T-helper 17 cell (primary cell): ENCODE measurements around the gene KRTAP5-4. TPM values are rescaled to one million over a fixed set of nuclear protein-coding genes. Genes with fewer than 3 reads are reported as not detected.
"Not testable (repeated sequence)": the region's sequence is repeated elsewhere in the genome, so short reads cannot be mapped to it uniquely, and the experiment has no call there.

Experiments
- ATAC-seq: fragments of 150-1000 bp; cut with Tn5 transposase; 2 replicates; pipeline ENCODE4 v1.10.0; 2021; ENCODE audit warnings: mild to moderate bottlenecking, moderate library complexity
- DNase-seq, 3 donors: peaks; one replicate each; pipeline versions ENCODE4 v3.0.0 to v3.0.0-alpha.2; 2020 to 2021
- H3K9me3 ChIP-seq: one replicate; pipeline ENCODE4 v1.7.0; 2013; ENCODE audit warnings: low read length, mild to moderate bottlenecking; ENCODE audit not compliant: control insufficient read depth, poor library complexity, severe bottlenecking
- H3K27ac Mint-ChIP-seq: one replicate; pipeline ENCODE4 v1.8.0; 2022; ENCODE audit warnings: mild to moderate bottlenecking, moderate library complexity, mixed read lengths
- H3K27me3 Mint-ChIP-seq: one replicate; pipeline ENCODE4 v1.8.0; 2022; ENCODE audit warnings: mixed read lengths
- H3K36me3 Mint-ChIP-seq: one replicate; pipeline ENCODE4 v1.8.0; 2022; ENCODE audit warnings: low read depth, mixed read lengths
- H3K4me1 Mint-ChIP-seq: one replicate; pipeline ENCODE4 v1.8.0; 2022; ENCODE audit warnings: mild to moderate bottlenecking, mixed read lengths
- H3K4me3 Mint-ChIP-seq: one replicate; pipeline ENCODE4 v1.8.0; 2022; ENCODE audit warnings: mild to moderate bottlenecking, moderate library complexity, mixed read lengths
- total RNA-seq, 4 donors: library from RNA in 2 of 4; stranded (reverse) in 2 of 4; gene quantifications; one replicate each; pipeline ENCODE4 v1.2.3 and lab custom pipeline; 2022 to 2026

KRTAP5-4 gene
- total RNA-seq, 2 donors from 2014 or later, result not detected

DNA sequence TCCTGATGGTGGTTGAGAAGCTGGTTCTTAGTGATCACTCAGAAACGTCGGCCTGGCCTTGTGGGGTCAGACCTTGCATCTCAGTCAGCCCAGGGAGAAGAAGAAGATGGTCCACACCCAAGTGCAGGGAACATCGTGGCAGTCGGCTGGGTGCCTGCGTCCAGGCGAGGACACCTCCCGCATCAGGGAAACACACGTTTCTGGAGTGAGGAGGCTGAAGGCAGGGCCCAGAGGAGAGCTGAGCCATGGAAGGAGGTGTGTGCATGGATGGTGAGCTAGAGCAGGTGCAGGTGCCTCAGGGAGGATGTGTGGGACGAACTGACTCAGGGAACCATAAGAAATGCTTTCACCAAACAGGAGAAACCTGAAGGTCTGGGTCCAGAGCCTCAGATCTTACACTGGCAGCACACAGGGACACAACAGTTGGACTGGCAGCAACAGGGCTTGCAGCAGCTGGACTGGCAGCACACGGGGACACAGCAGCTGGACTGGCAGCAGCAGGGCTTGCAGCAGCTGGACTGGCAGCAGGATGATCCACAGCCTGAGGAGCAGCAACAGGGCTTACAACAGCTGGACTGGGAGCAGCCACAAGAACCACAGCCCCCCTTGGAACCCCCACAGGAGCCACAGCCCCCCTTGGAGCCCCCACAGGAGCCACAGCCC is 24.5 kb downstream of the KRTAP5-4 start:
- no peak for DNase-seq
- H3K9me3 ChIP-seq, result no peaks in the 10 kb centered on the region
- peaks cover 2% of the 10 kb centered on the region for H3K36me3 Mint-ChIP-seq
- H3K27me3 Mint-ChIP-seq, result peaks cover 56% of the 10 kb centered on the region
- ATAC-seq, result no peak
- no peak overlapping the region for H3K4me3 Mint-ChIP-seq
- H3K4me1 Mint-ChIP-seq, result peaks cover 23% of the 10 kb centered on the region
- no peak overlapping the region for H3K27ac Mint-ChIP-seq

DNA sequence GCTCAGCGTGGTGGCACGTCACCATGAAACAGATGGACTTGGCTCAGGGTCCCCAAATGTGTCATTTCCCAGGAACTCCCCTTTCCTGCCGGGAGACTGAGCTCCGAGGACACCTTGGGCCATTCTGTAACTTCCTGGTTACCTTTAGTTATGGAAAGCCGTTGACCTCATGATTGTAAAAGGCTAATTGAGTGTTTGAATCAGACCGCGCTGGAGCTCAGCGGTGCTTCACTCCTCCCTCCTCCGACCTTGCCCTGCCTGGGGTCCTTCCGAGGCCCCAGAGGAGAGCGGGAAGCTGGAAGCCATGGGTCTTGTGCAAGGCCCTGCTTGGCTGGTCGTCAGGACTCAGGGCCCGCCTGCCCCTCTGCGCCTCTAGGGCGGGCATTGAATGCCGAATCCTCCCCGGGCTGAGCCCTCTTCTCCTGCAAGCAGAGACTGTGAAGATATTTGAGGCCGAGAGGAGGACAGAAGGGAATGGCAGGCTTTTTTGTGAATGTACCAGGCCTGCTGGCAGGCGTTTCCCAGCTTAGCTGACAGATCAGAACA is 25.3 kb downstream of the KRTAP5-4 start:
- DNase-seq, H3K36me3 Mint-ChIP-seq, H3K4me3 Mint-ChIP-seq, H3K9me3 ChIP-seq, H3K27ac Mint-ChIP-seq, ATAC-seq: not testable (repeated sequence)
- peaks cover 52% of the 10 kb centered on the region for H3K27me3 Mint-ChIP-seq
- peaks cover 23% of the 10 kb centered on the region for H3K4me1 Mint-ChIP-seq

DNA sequence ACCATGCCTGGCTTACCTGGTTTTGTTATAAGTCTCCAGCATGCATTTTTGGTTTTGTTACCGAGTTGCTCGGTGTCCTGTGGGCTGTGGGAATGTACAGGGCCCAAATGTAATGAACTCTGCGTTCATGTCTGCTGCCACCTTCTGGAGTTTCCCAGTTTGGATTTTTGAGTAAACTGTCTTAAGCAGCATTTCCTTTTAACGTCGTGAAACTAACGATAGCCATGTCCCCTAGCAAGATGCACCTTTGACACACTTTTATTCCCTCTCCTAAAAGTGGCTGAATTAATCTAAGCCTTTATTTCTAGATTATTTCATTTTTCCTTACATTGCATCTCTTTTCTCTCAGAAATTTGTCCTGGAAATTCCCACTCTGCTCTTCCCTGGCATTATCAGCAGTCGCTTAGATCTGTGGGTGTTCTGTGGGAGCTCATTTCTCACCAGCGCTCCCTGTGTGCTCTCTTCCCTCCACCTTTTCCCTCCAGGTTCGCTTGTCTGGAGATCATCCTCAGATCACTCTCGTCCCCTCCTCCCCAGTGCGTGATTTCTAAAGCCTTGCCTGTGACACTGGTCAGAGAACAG is 25.9 kb downstream of the KRTAP5-4 start:
- not testable (repeated sequence) for ATAC-seq, DNase-seq, H3K4me3 Mint-ChIP-seq, H3K27ac Mint-ChIP-seq, H3K9me3 ChIP-seq, H3K36me3 Mint-ChIP-seq
- peaks cover 23% of the 10 kb centered on the region for H3K4me1 Mint-ChIP-seq
- peaks cover 47% of the 10 kb centered on the region for H3K27me3 Mint-ChIP-seq

DNA sequence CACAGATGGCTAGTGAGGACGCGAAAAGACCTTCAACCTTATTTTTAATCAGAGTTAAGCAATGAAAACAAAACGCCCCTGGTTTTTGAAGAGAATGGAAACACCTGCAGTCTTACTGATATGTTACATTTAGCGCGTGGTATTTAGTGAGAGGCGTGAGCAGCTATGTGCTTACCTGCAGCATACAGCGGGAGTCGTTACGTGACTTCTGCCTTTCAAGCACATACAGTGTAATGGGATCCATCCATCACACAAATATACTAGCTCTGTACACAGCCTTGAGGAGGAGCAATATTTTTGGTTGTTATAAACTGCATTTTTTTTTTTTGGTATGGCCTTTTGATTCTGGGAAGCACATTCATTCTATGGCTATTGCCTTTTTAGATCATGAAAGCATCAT is 29.3 kb downstream of the KRTAP5-4 start:
- DNase-seq (no peak), ATAC-seq (no peak)
- Mint-ChIP-seq H3K4me3 (no peak overlapping the region), H3K36me3 (peaks cover 6% of the 10 kb centered on the region), H3K27me3 (peaks cover 22% of the 10 kb centered on the region), H3K4me1 (peaks cover 31% of the 10 kb centered on the region), H3K27ac (no peak overlapping the region)
- H3K9me3 ChIP-seq, result no peaks in the 10 kb centered on the region

DNA sequence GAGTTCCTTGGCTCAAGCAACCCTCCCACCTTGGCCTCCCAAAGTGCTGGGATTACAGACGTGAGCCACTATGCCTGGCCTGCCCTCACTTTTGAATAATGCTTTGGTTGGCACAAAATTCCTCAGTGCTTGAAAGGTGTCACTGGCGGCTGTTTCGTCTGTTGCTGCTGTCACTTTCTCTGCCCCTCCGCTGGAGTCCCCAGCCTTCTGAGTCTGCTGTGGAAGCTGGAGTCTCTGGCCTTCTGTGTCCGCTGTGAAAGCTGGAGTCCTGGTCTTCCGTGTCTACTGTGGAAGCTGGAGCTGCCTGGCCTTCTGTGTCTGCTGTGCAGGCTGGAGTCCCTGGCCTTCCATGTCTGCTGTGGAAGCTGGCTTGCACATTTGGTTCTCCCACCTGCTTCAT is 31.9 kb downstream of the KRTAP5-4 start:
- Mint-ChIP-seq H3K4me1 (peaks cover 19% of the 10 kb centered on the region), H3K27ac (peak overlapping the region; percentile 83), H3K27me3 (peaks cover under 1% of the 10 kb centered on the region), H3K4me3 (peak overlapping the region; percentile 31), H3K36me3 (peaks cover 4% of the 10 kb centered on the region)
- ATAC-seq (no peak), DNase-seq (no peak)
- H3K9me3 ChIP-seq, result no peaks in the 10 kb centered on the region

DNA sequence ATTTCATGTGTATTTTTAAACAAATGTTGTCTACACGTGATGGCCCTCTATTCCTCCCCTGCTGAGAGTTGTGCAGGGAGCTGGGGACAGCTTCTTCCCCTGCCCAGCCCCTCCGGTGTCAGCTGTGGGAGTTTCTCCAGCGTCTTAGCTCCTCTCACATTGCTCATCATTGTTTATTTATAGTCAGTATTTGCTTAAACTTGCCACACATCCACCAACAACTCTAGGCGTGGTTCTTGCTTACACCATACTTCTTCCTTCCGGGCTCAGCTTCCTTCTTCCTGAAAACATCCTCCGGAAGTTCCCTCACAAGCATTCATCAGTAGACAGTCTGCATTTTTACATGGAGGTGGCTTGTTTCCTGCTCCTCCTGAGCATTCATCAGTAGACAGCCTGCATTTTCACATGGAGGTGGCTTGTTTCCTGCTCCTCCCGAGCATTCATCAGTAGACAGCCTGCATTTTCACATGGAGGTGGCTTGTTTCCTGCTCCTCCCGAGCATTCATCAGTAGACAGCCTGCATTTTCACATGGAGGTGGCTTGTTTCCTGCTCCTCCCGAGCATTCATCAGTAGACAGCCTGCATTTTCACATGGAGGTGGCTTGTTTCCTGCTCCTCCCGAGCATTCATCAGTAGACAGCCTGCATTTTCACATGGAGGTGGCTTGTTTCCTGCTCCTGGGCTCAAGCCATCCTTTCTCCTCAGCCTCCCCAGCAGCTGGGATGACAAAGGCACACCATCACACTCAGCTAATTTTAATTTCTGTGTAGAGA is 32.6 kb downstream of the KRTAP5-4 start:
- H3K27ac Mint-ChIP-seq, result peak overlapping the region; percentile 83
- not testable (repeated sequence) for DNase-seq

DNA sequence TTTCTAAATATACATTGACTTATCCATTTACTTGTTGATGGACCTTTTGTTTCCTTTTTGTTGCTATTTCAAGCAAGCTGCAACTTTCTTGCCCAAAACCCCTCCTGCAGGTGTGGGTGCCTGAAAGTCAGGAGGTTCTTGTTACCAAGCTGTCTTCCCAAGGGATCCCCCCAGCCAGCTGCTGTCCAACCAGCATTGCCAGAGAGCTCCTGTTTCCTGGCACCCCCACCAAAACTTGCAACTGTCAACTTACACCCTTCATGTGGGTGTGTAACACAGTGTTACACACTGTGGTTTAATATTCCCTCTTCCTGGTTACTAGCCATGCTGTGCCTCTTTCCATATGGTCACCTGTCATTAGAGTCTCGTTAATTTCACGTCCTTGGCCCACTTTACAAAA is 35.2 kb downstream of the KRTAP5-4 start:
- Mint-ChIP-seq H3K4me3 (no peak overlapping the region), H3K4me1 (peaks cover 14% of the 10 kb centered on the region), H3K36me3 (peaks cover 4% of the 10 kb centered on the region), H3K27ac (peak overlapping the region; percentile 83), H3K27me3 (no peaks in the 10 kb centered on the region)
- DNase-seq, result no peak
- no peak for ATAC-seq
- H3K9me3 ChIP-seq, result no peaks in the 10 kb centered on the region

More for the DNA sequence above, 32.6 kb downstream of the KRTAP5-4 start:
- Mint-ChIP-seq H3K4me1 (peaks cover 16% of the 10 kb centered on the region), H3K4me3 (peak overlapping the region; percentile 63)
- ATAC-seq, result peak; percentile 79
- H3K36me3 Mint-ChIP-seq, H3K9me3 ChIP-seq, H3K27me3 Mint-ChIP-seq: not testable (repeated sequence)

DNA sequence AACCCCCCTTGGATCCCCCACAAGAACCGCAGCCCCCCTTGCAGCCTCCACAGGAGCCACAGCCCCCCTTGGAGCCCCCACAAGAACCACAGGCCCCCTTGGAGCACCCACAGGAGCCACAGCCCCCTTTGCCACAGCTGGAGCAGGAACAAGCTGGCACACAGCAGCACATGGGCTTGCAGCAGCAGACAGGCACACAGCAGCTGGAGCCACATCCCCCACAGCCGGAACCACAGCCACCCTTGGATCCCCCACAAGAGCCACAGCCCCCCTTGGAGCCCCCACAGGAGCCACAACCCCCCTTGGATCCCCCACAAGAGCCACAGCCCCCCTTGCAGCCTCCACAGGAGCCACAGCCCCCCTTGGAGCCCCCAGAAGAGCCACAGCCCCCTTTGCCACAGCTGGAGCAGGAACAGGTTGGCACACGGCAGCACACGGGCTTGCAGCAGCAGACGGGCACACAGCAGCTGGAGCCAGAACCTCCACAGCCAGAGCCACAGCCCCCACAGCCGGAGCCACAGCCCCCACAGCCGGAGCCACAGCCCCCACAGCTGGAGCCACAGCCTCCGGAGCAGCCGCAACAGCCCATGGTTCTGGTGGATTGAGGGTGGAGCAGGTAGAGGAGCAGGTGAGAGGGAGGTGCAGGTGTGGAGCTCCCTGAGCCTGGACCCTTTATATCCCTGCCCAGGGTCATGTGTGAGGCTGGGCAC is 37.1 kb downstream of the KRTAP5-4 start, which contains the start of gene KRTAP5-1:
Gene KRTAP5-1, minus strand, starts transcription at position 623 of the 710 bp plus-strand sequence. Its CDS starts 34 bp downstream, at position 589.
- ATAC-seq, result not testable (repeated sequence)

DNA sequence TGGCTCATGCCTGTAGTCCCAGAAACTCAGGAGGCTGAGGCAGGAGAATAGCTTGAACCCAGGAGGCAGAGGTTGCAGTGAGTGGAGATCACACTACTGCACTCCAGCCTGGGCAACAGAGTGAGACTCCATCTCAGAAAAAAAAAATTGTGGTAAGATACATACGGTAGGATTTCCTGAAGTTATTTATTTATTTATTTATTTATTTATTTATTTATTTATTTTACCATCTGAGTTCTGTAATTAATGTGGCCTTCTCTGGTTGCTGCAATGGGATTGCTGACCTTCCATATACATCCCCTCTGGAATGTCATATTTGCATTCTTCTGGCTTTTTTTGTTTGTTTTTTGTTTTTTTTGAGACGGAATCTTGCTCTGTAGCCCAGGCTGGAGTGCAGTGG is 39.0 kb downstream of the KRTAP5-4 start:
- not testable (repeated sequence) for H3K9me3 ChIP-seq, DNase-seq, H3K4me3 Mint-ChIP-seq, H3K27ac Mint-ChIP-seq, H3K36me3 Mint-ChIP-seq, H3K27me3 Mint-ChIP-seq, ATAC-seq, H3K4me1 Mint-ChIP-seq

More for the DNA sequence above, 37.1 kb downstream of the KRTAP5-4 start, which contains the start of gene KRTAP5-1:
- Mint-ChIP-seq H3K4me3 (peak within 1 kb of the TSS; percentile 62), H3K4me1 (peaks cover 14% of the 10 kb centered on the region)
- not testable (repeated sequence) for H3K9me3 ChIP-seq, H3K27me3 Mint-ChIP-seq, DNase-seq, H3K27ac Mint-ChIP-seq, H3K36me3 Mint-ChIP-seq

DNA sequence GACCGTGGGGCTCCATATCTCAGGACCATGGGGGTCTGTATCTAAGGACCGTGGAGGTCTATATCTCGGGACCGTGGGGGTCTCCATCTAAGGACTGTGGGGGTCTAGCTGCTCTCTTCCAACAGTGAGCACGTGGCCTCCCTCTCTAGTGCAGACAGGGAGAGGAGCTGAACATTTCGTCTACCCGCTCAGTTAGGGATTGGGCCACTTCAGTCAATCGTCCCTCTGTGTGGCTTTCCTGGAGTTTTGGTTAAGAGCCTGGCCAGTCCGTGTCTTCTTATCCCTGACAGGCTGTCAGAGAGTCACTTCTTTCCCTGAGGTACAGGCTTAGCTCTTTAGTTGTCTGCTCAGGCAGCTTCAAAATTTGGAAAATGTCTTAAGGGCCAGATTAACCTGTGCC is 40.0 kb downstream of the KRTAP5-4 start:
- H3K4me1 Mint-ChIP-seq, result peaks cover 5% of the 10 kb centered on the region
- H3K27ac Mint-ChIP-seq, result no peak overlapping the region
- DNase-seq, result no peak
- no peaks in the 10 kb centered on the region for H3K36me3 Mint-ChIP-seq
- H3K9me3 ChIP-seq, result peaks cover 9% of the 10 kb centered on the region
- H3K4me3 Mint-ChIP-seq, result no peak overlapping the region
- H3K27me3 Mint-ChIP-seq, result no peaks in the 10 kb centered on the region
- no peak for ATAC-seq

DNA sequence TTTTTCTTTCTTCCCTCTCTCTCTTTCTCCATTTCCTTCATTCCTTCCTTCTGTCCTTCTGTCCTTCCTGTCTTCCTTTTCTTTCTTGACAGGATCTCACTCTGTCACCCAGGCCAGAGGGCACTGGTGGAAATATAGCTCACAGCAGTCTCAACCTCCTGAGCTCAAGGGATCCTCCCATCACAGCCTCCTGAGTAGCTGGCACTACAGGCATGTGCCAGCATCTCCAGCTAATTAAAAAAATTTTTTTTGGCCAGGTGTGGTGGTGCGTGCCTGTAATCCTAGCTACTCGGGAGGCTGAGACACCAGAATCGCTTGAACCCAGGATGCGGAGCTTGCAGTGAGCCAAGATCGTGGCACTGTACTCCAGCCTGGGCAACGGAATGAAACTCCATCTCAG is 45.1 kb downstream of the KRTAP5-4 start:
- peaks cover 9% of the 10 kb centered on the region for H3K9me3 ChIP-seq
- ATAC-seq (no peak), DNase-seq (no peak)
- Mint-ChIP-seq H3K27me3 (no peaks in the 10 kb centered on the region), H3K27ac (peak overlapping the region; percentile 45), H3K36me3 (no peaks in the 10 kb centered on the region), H3K4me3 (peak overlapping the region; percentile 57), H3K4me1 (peaks cover 6% of the 10 kb centered on the region)

DNA sequence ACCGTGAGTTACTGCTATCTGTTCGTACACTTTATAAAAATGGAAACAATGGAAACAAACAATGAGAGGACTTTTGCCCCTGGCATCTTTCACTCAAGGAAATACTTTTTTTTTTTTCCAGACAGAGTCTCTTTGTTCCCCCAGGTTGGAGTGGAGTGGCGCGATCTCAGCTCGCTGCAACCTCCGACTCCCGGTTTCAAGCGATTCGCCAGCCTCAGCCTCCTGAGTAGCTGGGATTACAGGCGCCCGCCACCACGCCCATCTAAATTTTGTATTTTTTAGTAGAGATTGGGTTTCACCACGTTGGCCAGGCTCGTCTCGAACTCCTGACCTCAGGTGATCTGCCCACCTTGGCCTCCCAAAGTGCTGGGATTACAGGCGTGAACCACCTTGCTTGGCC is 46.2 kb downstream of the KRTAP5-4 start:
- not testable (repeated sequence) for DNase-seq, H3K4me1 Mint-ChIP-seq, H3K27me3 Mint-ChIP-seq, H3K9me3 ChIP-seq, ATAC-seq, H3K36me3 Mint-ChIP-seq
- H3K27ac Mint-ChIP-seq, result peak overlapping the region; percentile 81
- H3K4me3 Mint-ChIP-seq, result peak overlapping the region; percentile 60

DNA sequence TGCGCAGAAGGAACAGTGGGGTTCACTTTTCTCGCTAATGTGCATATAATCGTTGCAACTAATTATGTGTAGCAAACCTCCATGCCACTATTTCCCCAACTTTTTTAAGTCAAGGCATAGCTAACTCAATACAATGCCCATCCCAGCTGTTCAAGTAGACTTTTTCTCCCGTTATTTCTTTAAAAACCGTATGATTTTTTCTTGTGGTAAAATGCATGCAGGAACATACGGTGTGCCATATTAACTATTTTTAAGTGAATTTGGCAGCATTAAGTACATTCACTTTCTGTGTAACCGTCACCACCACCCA is 47.0 kb downstream of the KRTAP5-4 start:
- no peak for DNase-seq
- no peaks in the 10 kb centered on the region for H3K27me3 Mint-ChIP-seq
- no peak overlapping the region for H3K27ac Mint-ChIP-seq
- peak overlapping the region; percentile 60 for H3K4me3 Mint-ChIP-seq
- ATAC-seq, result no peak
- no peaks in the 10 kb centered on the region for H3K36me3 Mint-ChIP-seq
- H3K4me1 Mint-ChIP-seq, result peaks cover 6% of the 10 kb centered on the region
- peaks cover 9% of the 10 kb centered on the region for H3K9me3 ChIP-seq
